DOHH2 (cell line): ENCODE results near the gene SNTB2.
"Not testable (repeated sequence)": the region's sequence is repeated elsewhere in the genome, so short reads cannot be mapped to it uniquely, and the experiment has no call there.

Experiments used
- CTCF ChIP-seq: fragments of 200-600 bp; sonication (generic); IDR thresholded peaks from one replicate; pipeline ENCODE4 v1.5.1; 2014; ENCODE audit warnings: antibody characterized with exemption, mild to moderate bottlenecking, low read depth, low read length; ENCODE audit not compliant: poor library complexity, severe bottlenecking
- EZH2phosphoT487 ChIP-seq: fragments of 200-600 bp; sonication (generic); IDR thresholded peaks from 2 replicates; pipeline ENCODE4 v1.6.1; 2017; ENCODE audit warnings: borderline replicate concordance, mild to moderate bottlenecking, antibody characterized with exemption, low read length, moderate library complexity, mixed read lengths

GRCh38 chr16:69149621-69150020 is 37.3 kb upstream of the SNTB2 start:
- TF ChIP-seq CTCF, EZH2phosphoT487: not testable (repeated sequence)
